ENCODE measurements around the gene RGS7. TPM values are rescaled to one million over a fixed set of nuclear protein-coding genes. Genes with fewer than 3 reads are reported as not detected.

Gene RGS7
- total RNA-seq, 4 donors from 2014 or later, result 0.39 TPM; not detected in 3

DNA sequence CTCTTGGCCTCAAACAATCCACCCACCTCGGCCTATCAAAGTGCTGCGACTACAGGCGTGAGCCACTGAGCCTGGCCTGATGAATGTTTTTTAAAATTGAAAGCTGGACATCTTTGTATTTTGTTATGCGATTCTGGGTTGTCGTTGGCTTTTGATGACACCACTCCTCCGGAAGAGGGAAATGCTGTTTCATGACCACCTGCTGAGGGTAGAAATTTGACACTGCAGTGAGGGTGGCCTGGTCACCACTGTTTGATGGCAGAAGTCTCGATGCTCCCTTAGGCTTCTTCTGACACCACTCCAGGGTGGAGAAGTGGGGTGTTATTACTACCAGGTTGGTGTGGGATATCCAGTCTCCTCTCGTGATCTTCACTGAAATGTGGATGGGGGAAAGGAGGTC, 357.2 kb downstream of the RGS7 start:
- H3K27me3 ChIP-seq, result no peaks in the 10 kb centered on the region
- no peaks in the 10 kb centered on the region for H3K4me1 ChIP-seq
- 76 to 78% methylated on average over 8 of the region's 8 CpGs for WGBS, 2 donors
- no peak for DNase-seq
- H3K9me3 ChIP-seq, result no peaks in the 10 kb centered on the region
- TF ChIP-seq, protein P1, sequence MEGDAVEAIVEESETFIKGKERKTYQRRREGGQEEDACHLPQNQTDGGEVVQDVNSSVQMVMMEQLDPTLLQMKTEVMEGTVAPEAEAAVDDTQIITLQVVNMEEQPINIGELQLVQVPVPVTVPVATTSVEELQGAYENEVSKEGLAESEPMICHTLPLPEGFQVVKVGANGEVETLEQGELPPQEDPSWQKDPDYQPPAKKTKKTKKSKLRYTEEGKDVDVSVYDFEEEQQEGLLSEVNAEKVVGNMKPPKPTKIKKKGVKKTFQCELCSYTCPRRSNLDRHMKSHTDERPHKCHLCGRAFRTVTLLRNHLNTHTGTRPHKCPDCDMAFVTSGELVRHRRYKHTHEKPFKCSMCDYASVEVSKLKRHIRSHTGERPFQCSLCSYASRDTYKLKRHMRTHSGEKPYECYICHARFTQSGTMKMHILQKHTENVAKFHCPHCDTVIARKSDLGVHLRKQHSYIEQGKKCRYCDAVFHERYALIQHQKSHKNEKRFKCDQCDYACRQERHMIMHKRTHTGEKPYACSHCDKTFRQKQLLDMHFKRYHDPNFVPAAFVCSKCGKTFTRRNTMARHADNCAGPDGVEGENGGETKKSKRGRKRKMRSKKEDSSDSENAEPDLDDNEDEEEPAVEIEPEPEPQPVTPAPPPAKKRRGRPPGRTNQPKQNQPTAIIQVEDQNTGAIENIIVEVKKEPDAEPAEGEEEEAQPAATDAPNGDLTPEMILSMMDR (IDR thresholded peaks at IDR 0.05), result no peak
- no peak for TF ChIP-seq POLR2A (IDR thresholded peaks at IDR 0.05)
- intact Hi-C loops (cut with DNase I), result no loop called here
- H3K4me3 ChIP-seq (replicated peaks in 1 of 3), result no peak overlapping the region
- H3K27ac ChIP-seq, result no peak overlapping the region
- no peaks in the 10 kb centered on the region for H3K36me3 ChIP-seq

GRCh38 chr1:240998441-240999015, 358.5 kb downstream of the RGS7 start:
- no peaks in the 10 kb centered on the region for H3K9me3 ChIP-seq
- WGBS, 2 donors, result 88 to 93% methylated on average over 18 of the region's 18 CpGs
- H3K27me3 ChIP-seq, result no peaks in the 10 kb centered on the region
- intact Hi-C loops (cut with DNase I), result no loop called here
- no peaks in the 10 kb centered on the region for H3K36me3 ChIP-seq
- TF ChIP-seq, protein P1 (IDR thresholded peaks at IDR 0.05), result no peak
- no peak for TF ChIP-seq POLR2A (IDR thresholded peaks at IDR 0.05)
- no peak overlapping the region for H3K4me3 ChIP-seq (replicated peaks in 1 of 3)
- H3K4me1 ChIP-seq, result no peaks in the 10 kb centered on the region
- no peak overlapping the region for H3K27ac ChIP-seq
- DNase-seq, result no peak

DNA sequence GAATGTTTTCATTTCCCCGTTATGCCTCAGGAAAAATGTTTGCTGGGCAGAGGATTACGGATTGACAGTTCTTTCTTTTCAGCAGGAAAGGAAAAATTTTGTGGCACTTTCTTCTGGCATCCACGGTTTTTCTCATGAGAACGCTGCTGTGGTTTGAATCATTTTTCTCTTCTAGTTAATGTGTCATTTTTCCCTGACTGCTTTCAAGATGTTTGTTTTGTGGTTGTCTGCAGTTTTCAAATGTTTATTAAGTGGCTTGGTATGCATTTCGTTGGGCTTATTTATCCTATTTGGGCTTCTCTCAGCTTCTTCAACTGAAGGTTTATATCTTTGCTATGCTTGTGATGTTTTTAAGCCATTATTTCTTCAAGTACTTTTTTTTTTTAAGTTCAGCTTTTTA, 359.0 kb downstream of the RGS7 start:
- no peak overlapping the region for H3K27ac ChIP-seq
- no peak for TF ChIP-seq POLR2A (IDR thresholded peaks at IDR 0.05)
- TF ChIP-seq, protein P1 (IDR thresholded peaks at IDR 0.05), result no peak
- WGBS, 2 donors, result 44 to 52% methylated on average over 5 of the region's 5 CpGs

DNA sequence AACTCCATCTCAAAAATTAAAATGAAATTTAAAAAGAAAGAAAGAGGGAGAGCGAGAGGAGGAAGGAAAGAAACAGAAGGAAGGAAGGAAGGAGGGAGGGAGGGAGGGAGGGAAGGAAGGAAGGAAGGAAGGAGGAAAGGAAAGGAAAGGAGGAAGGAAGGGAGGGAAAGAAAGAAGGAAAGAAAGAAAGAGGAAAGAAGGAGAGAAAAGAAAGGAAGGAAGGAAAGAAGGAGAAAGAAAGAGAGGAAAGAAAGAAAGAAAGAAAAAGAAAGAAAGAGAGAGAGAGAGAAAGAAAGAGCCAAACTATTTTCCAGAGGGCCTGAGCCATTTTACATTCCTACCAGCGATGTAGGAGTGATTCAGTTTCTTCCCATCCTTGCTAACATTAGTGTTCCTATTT, 364.0 kb downstream of the RGS7 start:
- no peaks in the 10 kb centered on the region for H3K36me3 ChIP-seq
- H3K27me3 ChIP-seq, result no peaks in the 10 kb centered on the region
- no peak overlapping the region for H3K4me3 ChIP-seq (replicated peaks in 1 of 3)
- no peaks in the 10 kb centered on the region for H3K9me3 ChIP-seq
- no peak overlapping the region for H3K27ac ChIP-seq
- no peak for DNase-seq
- intact Hi-C loops (cut with DNase I), result no loop called here
- TF ChIP-seq POLR2A (IDR thresholded peaks at IDR 0.05), result no peak
- TF ChIP-seq, protein P1 (IDR thresholded peaks at IDR 0.05), result no peak
- no peaks in the 10 kb centered on the region for H3K4me1 ChIP-seq
- 88 to 93% methylated on average over 2 of the region's 2 CpGs for WGBS, 2 donors

More for the DNA sequence above, 359.0 kb downstream of the RGS7 start:
- no peak for DNase-seq
- no peaks in the 10 kb centered on the region for H3K9me3 ChIP-seq
- no peak overlapping the region for H3K4me3 ChIP-seq (replicated peaks in 1 of 3)
- H3K27me3 ChIP-seq, result no peaks in the 10 kb centered on the region
- intact Hi-C loops (cut with DNase I), result no loop called here
- no peaks in the 10 kb centered on the region for H3K36me3 ChIP-seq
- H3K4me1 ChIP-seq, result no peaks in the 10 kb centered on the region

GRCh38 chr1:240991230-240991629, 365.8 kb downstream of the RGS7 start:
- intact Hi-C loops (cut with DNase I), result no loop called here
- no peak overlapping the region for H3K4me3 ChIP-seq (replicated peaks in 1 of 3)
- no peaks in the 10 kb centered on the region for H3K4me1 ChIP-seq
- TF ChIP-seq, protein P1 (IDR thresholded peaks at IDR 0.05), result no peak
- no peak for TF ChIP-seq POLR2A (IDR thresholded peaks at IDR 0.05)
- DNase-seq, result no peak
- H3K27ac ChIP-seq, result no peak overlapping the region
- H3K9me3 ChIP-seq, result no peaks in the 10 kb centered on the region
- no peaks in the 10 kb centered on the region for H3K36me3 ChIP-seq
- 68 to 72% methylated on average over 5 of the region's 5 CpGs for WGBS, 2 donors
- no peaks in the 10 kb centered on the region for H3K27me3 ChIP-seq

All from thyroid gland (tissue), 4 donors.